Mononuclear cell (primary cell): Measurements from ENCODE around the gene AKR7A2. TPM values are rescaled to one million over a fixed set of nuclear protein-coding genes. Genes with fewer than 3 reads are reported as not detected.

Source experiments
- total RNA-seq: library from RNA; depleted of rRNA; stranded (reverse); fragments of >200 nt; gene quantifications from one replicate; pipeline ENCODE4 v1.2.3, GENCODE V29; 2012

The AKR7A2 gene
- total RNA-seq, 1 donor = 17.8 TPM

Other genes starting within 250 kb of the AKR7A2 start
- gene UBR4, start 101.9 kb downstream of the AKR7A2 start, total RNA-seq = 164 TPM
- 19.4 TPM for gene EMC1, start 60.6 kb downstream of the AKR7A2 start, total RNA-seq
- 5.4 TPM for gene MRTO4, start 60.3 kb downstream of the AKR7A2 start, total RNA-seq
- 0.73 TPM for gene AKR7A3, start 23.4 kb downstream of the AKR7A2 start, total RNA-seq
- gene SLC66A1, start 182 bp upstream of the AKR7A2 start, total RNA-seq = 2.5 TPM
- gene CAPZB, start 173.4 kb upstream of the AKR7A2 start, total RNA-seq = 128 TPM